OCI-LY3 (cell line): Measurements from ENCODE around the gene SSX2IP.
A peak's percentile ranks its signal among the peaks of the same experiment; 100 is the strongest.

ENCODE experiments used
- H2AFZ ChIP-seq: fragments of 200-600, 300-600 bp; shearing (Covaris generic); 2 replicates; pipeline ENCODE4 v1.6.0; 2014; ENCODE audit warnings: antibody characterized with exemption, low read depth, low read length
- H3K27ac ChIP-seq: fragments of 200-600, 300-600 bp; sonication (generic); 2 replicates; pipeline ENCODE4 v1.5.1; 2014; ENCODE audit warnings: mild to moderate bottlenecking, low read length, moderate library complexity, mixed read lengths
- H3K27me3 ChIP-seq: fragments of 200-600, 300-600 bp; sonication (generic); 2 replicates; pipeline ENCODE4 v1.6.1; 2014; ENCODE audit warnings: low read depth, low read length, mixed read lengths
- H3K36me3 ChIP-seq: fragments of 200-600, 300-600 bp; sonication (generic); replicated peaks from 2 replicates; pipeline ENCODE3; 2014; ENCODE audit warnings: low read depth, low read length, mixed read lengths
- H3K4me1 ChIP-seq: fragments of 300-600, 200-600 bp; sonication (generic); 2 replicates; pipeline ENCODE4 v1.6.1; 2014; ENCODE audit warnings: low read length, mixed read lengths
- H3K4me2 ChIP-seq: fragments of 200-600, 300-600 bp; sonication (generic); 2 replicates; pipeline ENCODE4 v1.6.1; 2014; ENCODE audit warnings: low read length, mixed read lengths
- H3K4me3 ChIP-seq: fragments of 300-600, 200-600 bp; sonication (generic); 2 replicates; pipeline ENCODE4 v1.5.1; 2014; ENCODE audit warnings: antibody characterized with exemption, mild to moderate bottlenecking, low read length, moderate library complexity
- H3K79me2 ChIP-seq: fragments of 300-600, 200-600 bp; shearing (Covaris generic); 2 replicates; pipeline ENCODE4 v1.6.1; 2014; ENCODE audit warnings: mild to moderate bottlenecking, low read length, mixed read lengths
- H3K9ac ChIP-seq: fragments of 300-600, 200-600 bp; shearing (Covaris generic); 2 replicates; pipeline ENCODE4 v1.6.0; 2014; ENCODE audit warnings: mild to moderate bottlenecking, low read length, moderate library complexity
- H3K9me3 ChIP-seq: fragments of 200-600, 300-600 bp; shearing (Covaris generic); 2 replicates; pipeline ENCODE4 v1.6.1; 2014; ENCODE audit warnings: low read length, mixed read lengths; ENCODE audit not compliant: insufficient read depth
- H4K20me1 ChIP-seq: fragments of 200-600, 300-600 bp; sonication (generic); 2 replicates; pipeline ENCODE4 v1.6.1; 2016; ENCODE audit warnings: low read length, mixed read lengths; ENCODE audit not compliant: insufficient read depth
- EZH2phosphoT487 ChIP-seq: fragments of 200-600 bp; shearing (Covaris generic); IDR thresholded peaks from 2 replicates; pipeline ENCODE4 v1.6.1; 2018; ENCODE audit warnings: antibody characterized with exemption, mixed run types, low read depth
- TF ChIP-seq, protein P1 (sequence below): fragments of 200-600, 300-600 bp; sonication (generic); IDR thresholded peaks from 2 replicates; pipeline ENCODE4 v1.5.1; 2014; ENCODE audit warnings: antibody characterized with exemption, low read length, low read depth

The SSX2IP gene

DNA sequence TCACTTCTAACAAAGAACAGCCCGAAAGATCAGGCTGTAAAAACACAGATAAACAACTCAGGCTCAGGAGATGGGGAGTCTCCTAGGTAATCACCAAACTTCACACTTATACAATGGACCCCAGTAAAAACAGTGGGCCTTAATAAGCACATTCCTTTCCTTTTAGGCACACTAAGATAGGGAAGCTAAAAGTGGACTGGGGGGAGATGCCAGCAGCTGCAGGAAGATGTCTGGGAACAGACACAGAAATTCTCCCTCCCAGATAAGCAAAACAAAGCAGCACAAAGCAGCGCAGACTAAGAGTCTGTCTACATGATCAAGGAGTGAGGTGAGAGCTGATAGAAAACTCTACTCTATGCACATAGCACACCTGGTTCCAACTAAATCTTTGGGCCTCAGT is 87.0 kb downstream of the SSX2IP start:
- Histone ChIP-seq H3K9ac (no peak overlapping the region), H3K4me2 (no peak overlapping the region), H3K36me3 (no peaks in the 10 kb centered on the region), H3K4me3 (no peak overlapping the region), H3K4me1 (peaks cover 29% of the 10 kb centered on the region), H2AFZ (no peak overlapping the region), H3K27ac (no peak overlapping the region), H3K9me3 (no peaks in the 10 kb centered on the region), H3K79me2 (no peaks in the 10 kb centered on the region), H4K20me1 (no peaks in the 10 kb centered on the region), H3K27me3 (no peaks in the 10 kb centered on the region)
- TF ChIP-seq EZH2phosphoT487 = no peak

DNA sequence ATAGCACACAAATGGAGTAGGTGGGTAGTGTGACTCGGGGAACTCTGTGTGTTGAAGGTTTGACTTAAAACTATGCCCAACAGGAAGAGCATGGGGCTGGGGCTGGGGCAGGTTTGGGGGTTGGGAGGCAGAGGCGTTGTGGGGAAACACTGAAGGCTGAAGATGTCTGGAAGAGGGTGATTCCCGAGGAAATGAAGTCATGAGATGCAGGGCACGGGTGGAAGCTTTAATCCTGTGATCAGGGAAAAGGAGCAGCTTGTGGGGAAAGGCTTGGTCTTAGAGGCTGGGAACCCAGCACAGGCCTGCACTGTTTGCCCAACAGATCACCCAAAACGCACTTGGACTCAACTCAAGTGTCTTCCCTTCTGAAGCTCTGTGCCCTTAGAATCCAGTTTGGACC is 89.5 kb downstream of the SSX2IP start:
- Histone ChIP-seq H3K36me3 (no peaks in the 10 kb centered on the region), H3K9ac (no peak overlapping the region), H3K4me1 (peaks cover 46% of the 10 kb centered on the region), H2AFZ (no peak overlapping the region), H4K20me1 (no peaks in the 10 kb centered on the region), H3K9me3 (no peaks in the 10 kb centered on the region), H3K79me2 (no peaks in the 10 kb centered on the region), H3K27me3 (no peaks in the 10 kb centered on the region), H3K4me3 (no peak overlapping the region), H3K4me2 (no peak overlapping the region), H3K27ac (peak overlapping the region; percentile 100)
- TF ChIP-seq EZH2phosphoT487 = no peak
- TF ChIP-seq, protein P1, sequence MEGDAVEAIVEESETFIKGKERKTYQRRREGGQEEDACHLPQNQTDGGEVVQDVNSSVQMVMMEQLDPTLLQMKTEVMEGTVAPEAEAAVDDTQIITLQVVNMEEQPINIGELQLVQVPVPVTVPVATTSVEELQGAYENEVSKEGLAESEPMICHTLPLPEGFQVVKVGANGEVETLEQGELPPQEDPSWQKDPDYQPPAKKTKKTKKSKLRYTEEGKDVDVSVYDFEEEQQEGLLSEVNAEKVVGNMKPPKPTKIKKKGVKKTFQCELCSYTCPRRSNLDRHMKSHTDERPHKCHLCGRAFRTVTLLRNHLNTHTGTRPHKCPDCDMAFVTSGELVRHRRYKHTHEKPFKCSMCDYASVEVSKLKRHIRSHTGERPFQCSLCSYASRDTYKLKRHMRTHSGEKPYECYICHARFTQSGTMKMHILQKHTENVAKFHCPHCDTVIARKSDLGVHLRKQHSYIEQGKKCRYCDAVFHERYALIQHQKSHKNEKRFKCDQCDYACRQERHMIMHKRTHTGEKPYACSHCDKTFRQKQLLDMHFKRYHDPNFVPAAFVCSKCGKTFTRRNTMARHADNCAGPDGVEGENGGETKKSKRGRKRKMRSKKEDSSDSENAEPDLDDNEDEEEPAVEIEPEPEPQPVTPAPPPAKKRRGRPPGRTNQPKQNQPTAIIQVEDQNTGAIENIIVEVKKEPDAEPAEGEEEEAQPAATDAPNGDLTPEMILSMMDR = no peak

DNA sequence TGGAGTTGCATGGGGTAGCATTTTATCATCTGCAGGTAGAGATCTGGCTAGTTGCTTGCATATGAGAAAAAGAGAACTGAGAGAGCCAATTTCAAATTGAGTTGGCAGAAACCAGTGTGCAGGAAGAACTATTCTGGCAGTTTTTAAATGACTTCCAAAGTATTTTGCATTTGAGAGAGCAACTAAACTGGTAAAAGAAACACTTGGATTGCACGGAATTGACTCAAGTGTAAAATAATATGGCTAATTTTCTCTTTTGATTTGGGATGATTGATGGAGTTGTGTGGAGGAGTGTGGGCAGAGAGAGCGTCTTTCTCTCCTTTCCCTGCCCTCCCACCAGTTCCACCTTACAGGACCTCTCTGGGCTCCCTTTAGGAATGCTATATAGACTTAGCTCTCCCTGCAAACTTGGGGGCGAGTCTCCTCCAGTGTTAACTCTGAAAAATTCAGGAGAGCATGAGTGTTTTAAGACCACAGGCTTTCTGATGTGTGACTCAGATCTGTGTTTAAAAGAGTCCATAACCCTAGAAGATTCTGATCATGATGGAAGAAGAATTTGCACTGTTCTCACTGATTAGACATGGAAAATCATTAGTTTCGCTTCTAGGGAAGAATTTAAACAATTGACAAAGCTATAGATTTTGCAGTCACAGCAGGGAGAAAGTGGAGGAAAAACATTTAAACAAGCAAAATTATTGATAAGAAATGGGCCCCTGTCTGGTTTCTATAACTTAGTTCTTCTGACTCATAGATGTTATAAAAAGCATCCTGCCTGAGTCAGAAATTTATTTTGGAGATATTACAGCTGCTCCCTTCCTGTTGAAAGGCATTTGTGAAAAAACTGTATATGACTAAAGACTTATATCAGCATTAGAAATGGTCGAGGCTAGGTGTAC is 91.2 kb downstream of the SSX2IP start:
- peak overlapping the region; percentile 93 for H3K9ac ChIP-seq
- no peaks in the 10 kb centered on the region for H3K27me3 ChIP-seq
- TF ChIP-seq, protein P1 = no peak
- TF ChIP-seq EZH2phosphoT487 = no peak
- H3K36me3 ChIP-seq = no peaks in the 10 kb centered on the region
- H3K27ac ChIP-seq = peak overlapping the region; percentile 100
- H3K4me2 ChIP-seq = peak overlapping the region; percentile 100
- H3K4me1 ChIP-seq = peaks cover 46% of the 10 kb centered on the region
- peak overlapping the region; percentile 16; the same call in 1 of the 2 replicates for H2AFZ ChIP-seq
- H4K20me1 ChIP-seq = no peaks in the 10 kb centered on the region
- peak overlapping the region; percentile 73 for H3K4me3 ChIP-seq
- H3K9me3 ChIP-seq = no peaks in the 10 kb centered on the region
- no peaks in the 10 kb centered on the region for H3K79me2 ChIP-seq

DNA sequence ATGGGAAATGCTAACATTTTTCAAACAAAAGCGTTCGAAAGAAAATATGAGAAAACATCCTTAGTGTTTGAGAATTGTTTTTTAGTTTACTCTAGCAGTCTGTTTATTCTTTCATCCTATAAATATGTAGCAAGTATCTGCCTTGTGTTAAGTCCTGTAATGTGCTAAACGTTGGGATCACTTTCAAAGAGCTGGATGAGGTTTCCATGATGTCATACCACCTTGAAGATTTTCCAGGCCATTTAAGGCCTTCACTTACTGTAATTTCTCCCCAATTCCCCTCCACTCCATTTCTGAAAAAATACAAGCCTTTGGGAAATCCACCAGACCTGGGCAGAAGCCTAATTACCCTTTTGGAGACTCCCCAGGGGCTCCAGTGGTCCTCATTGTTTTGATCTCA is 91.8 kb downstream of the SSX2IP start:
- TF ChIP-seq, protein P1 = no peak
- TF ChIP-seq EZH2phosphoT487 = no peak

More for the DNA sequence above, 91.8 kb downstream of the SSX2IP start:
- H2AFZ ChIP-seq = no peak overlapping the region
- no peaks in the 10 kb centered on the region for H3K79me2 ChIP-seq
- H3K27me3 ChIP-seq = no peaks in the 10 kb centered on the region
- peaks cover 46% of the 10 kb centered on the region for H3K4me1 ChIP-seq
- peak overlapping the region; percentile 100 for H3K4me2 ChIP-seq
- no peaks in the 10 kb centered on the region for H3K36me3 ChIP-seq
- H3K27ac ChIP-seq = peak overlapping the region; percentile 100
- no peaks in the 10 kb centered on the region for H3K9me3 ChIP-seq
- H3K9ac ChIP-seq = peak overlapping the region; percentile 61
- H4K20me1 ChIP-seq = no peaks in the 10 kb centered on the region
- H3K4me3 ChIP-seq = peak overlapping the region; percentile 31; the same call in 1 of the 2 replicates
